GM12878 (cell line): ENCODE results near the gene PHF21B.

ENCODE experiments used
- EGR1 ChIP-seq, 2 experiments: IDR thresholded peaks; 1 replicate in 1 of 2; 2 replicates in 1 of 2; pipeline ENCODE4 v1.6.1; 2011 to 2012; ENCODE audit warnings: low read depth in 2 of 2, low read length in 2 of 2, borderline replicate concordance in 1 of 2, mild to moderate bottlenecking in 1 of 2, moderate library complexity in 1 of 2
- GABPA ChIP-seq: IDR thresholded peaks from 2 replicates; pipeline ENCODE4 v1.6.1; 2014; ENCODE audit warnings: antibody characterized with exemption, low read depth, mild to moderate bottlenecking, inconsistent platforms
- IRF4 ChIP-seq: IDR thresholded peaks from 2 replicates; pipeline ENCODE4 v1.6.1; 2011; ENCODE audit warnings: low read depth, low read length
- KDM1A ChIP-seq: fragments of 200-600 bp; sonication (generic); IDR thresholded peaks from 2 replicates; pipeline ENCODE4 v1.6.1; 2016; ENCODE audit warnings: borderline replicate concordance
- MXI1 ChIP-seq: fragments of 150-350 bp; IDR thresholded peaks from 2 replicates; pipeline ENCODE4 v1.6.1; 2011; ENCODE audit warnings: low read depth, mild to moderate bottlenecking, inconsistent platforms, low read length, improper control_type of control experiment
- POLR2A ChIP-seq: IDR thresholded peaks from 2 replicates; pipeline ENCODE4 v1.6.1; 2011; ENCODE audit warnings: low read depth, mild to moderate bottlenecking, low read length
- POLR2AphosphoS5 ChIP-seq: IDR thresholded peaks from 2 replicates; pipeline ENCODE4 v1.6.1; 2011; ENCODE audit warnings: mild to moderate bottlenecking, low read length, inconsistent platforms
- TARDBP ChIP-seq: IDR thresholded peaks from 2 replicates; pipeline ENCODE4 v1.6.1; 2016; ENCODE audit warnings: borderline replicate concordance
- ZNF207 ChIP-seq: fragments of 450-650 bp; IDR thresholded peaks from 2 replicates; pipeline ENCODE4 v1.6.1; 2014; ENCODE audit warnings: antibody characterized with exemption, mild to moderate bottlenecking, borderline replicate concordance
- ZNF24 ChIP-seq: fragments of 450-650 bp; IDR thresholded peaks from 2 replicates; pipeline ENCODE4 v1.6.1; 2017; ENCODE audit warnings: antibody characterized with exemption, mild to moderate bottlenecking
- TF ChIP-seq, protein P1 (sequence below), 3 experiments: IDR thresholded peaks in 2 of 3; conservative IDR thresholded peaks in 1 of 3; 2 replicates each; pipeline ENCODE4 v1.5.1; 2011; ENCODE audit warnings: low read depth in 3 of 3, low read length in 3 of 3, mild to moderate bottlenecking in 3 of 3, control low read depth in 2 of 3, moderate library complexity in 2 of 3, inconsistent platforms in 1 of 3, mixed read lengths in 1 of 3; ENCODE audit not compliant: control insufficient read depth in 2 of 3, insufficient read depth in 1 of 3; ENCODE audit errors: extremely low read depth in 1 of 3
- TF ChIP-seq, protein P2 (sequence below): fragments of 450-650 bp; formaldehyde crosslinking; IDR thresholded peaks from 2 replicates; pipeline ENCODE4 v1.4.0; 2022; ENCODE audit warnings: mild to moderate bottlenecking, moderate library complexity
- TF ChIP-seq, protein P3 (sequence below): IDR thresholded peaks from 2 replicates; pipeline ENCODE4 v1.6.1; 2011; ENCODE audit warnings: low read depth, low read length, improper control_type of control experiment, borderline replicate concordance

DNA sequence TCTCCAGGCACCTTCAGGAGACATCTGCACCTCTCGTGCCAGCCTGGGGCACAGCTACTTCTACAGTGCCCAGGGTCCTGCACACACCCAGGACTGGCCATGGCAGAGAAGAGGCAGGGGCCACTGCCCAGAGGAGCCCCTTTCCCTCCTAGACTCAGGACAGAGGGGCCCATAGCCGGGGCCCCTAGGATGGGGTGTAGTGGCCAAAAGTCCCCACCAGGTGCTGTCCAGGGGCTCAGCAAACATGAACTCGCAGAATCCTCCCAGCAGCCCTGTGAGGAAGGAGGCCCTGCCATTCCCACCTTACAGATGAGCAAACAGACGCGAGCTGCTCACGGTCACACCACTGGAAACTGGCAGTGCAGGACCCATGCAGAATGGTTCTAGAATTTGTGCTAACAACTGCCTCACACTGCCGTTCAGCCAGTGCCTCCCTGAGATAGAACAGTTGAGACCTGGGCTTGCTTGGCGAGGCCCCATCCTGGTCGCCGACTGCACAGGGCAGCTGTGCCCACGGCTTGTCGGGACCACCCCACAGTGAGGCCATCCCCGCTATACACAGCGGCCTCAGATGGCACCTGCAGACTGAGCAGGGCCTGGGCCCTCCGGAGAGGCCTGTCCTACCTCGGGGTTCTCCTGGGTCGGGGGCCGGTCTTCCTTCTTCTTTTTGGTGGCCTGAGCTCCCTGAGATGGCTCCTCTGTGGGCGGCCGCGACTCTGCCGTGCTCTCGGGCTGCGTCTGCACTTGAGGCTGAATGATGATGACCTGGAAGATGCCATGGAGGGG is 96.4 kb downstream of the PHF21B start:
- TF ChIP-seq IRF4 (no peak), POLR2A (no peak), KDM1A (no peak), GABPA (no peak), ZNF207 (no peak), ZNF24 (no peak), EGR1 (IDR thresholded peaks at IDR 0.05; ENCODE audit: borderline replicate concordance in 1 of 2, low read depth in 2 of 2, low read length in 2 of 2) (no peak), TARDBP (no peak), MXI1 (no peak), POLR2AphosphoS5 (no peak)
- TF ChIP-seq, protein P1, sequence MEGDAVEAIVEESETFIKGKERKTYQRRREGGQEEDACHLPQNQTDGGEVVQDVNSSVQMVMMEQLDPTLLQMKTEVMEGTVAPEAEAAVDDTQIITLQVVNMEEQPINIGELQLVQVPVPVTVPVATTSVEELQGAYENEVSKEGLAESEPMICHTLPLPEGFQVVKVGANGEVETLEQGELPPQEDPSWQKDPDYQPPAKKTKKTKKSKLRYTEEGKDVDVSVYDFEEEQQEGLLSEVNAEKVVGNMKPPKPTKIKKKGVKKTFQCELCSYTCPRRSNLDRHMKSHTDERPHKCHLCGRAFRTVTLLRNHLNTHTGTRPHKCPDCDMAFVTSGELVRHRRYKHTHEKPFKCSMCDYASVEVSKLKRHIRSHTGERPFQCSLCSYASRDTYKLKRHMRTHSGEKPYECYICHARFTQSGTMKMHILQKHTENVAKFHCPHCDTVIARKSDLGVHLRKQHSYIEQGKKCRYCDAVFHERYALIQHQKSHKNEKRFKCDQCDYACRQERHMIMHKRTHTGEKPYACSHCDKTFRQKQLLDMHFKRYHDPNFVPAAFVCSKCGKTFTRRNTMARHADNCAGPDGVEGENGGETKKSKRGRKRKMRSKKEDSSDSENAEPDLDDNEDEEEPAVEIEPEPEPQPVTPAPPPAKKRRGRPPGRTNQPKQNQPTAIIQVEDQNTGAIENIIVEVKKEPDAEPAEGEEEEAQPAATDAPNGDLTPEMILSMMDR (IDR thresholded peaks at IDR 0.05 in 2 of 3, conservative IDR thresholded peaks at IDR 0.05 in 1 of 3; ENCODE audit: control insufficient read depth in 2 of 3, extremely low read depth in 1 of 3, insufficient read depth in 1 of 3, low read depth in 3 of 3, low read length in 3 of 3) = no peak
- TF ChIP-seq, protein P2, sequence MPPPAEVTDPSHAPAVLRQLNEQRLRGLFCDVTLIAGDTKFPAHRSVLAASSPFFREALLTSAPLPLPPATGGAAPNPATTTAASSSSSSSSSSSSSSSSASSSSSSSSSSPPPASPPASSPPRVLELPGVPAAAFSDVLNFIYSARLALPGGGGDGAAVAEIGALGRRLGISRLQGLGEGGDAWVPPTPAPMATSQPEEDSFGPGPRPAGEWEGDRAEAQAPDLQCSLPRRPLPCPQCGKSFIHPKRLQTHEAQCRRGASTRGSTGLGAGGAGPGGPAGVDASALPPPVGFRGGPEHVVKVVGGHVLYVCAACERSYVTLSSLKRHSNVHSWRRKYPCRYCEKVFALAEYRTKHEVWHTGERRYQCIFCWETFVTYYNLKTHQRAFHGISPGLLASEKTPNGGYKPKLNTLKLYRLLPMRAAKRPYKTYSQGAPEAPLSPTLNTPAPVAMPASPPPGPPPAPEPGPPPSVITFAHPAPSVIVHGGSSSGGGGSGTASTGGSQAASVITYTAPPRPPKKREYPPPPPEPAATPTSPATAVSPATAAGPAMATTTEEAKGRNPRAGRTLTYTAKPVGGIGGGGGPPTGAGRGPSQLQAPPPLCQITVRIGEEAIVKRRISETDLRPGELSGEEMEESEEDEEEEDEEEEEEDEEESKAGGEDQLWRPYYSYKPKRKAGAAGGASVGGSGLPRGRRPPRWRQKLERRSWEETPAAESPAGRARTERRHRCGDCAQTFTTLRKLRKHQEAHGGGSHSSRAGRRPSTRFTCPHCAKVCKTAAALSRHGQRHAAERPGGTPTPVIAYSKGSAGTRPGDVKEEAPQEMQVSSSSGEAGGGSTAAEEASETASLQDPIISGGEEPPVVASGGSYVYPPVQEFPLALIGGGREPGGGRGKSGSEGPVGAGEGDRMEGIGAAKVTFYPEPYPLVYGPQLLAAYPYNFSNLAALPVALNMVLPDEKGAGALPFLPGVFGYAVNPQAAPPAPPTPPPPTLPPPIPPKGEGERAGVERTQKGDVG = no peak
- TF ChIP-seq, protein P3, sequence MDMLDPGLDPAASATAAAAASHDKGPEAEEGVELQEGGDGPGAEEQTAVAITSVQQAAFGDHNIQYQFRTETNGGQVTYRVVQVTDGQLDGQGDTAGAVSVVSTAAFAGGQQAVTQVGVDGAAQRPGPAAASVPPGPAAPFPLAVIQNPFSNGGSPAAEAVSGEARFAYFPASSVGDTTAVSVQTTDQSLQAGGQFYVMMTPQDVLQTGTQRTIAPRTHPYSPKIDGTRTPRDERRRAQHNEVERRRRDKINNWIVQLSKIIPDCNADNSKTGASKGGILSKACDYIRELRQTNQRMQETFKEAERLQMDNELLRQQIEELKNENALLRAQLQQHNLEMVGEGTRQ = no peak
